ENCODE measurements around the gene OTUB1.

Gene OTUB1

DNA sequence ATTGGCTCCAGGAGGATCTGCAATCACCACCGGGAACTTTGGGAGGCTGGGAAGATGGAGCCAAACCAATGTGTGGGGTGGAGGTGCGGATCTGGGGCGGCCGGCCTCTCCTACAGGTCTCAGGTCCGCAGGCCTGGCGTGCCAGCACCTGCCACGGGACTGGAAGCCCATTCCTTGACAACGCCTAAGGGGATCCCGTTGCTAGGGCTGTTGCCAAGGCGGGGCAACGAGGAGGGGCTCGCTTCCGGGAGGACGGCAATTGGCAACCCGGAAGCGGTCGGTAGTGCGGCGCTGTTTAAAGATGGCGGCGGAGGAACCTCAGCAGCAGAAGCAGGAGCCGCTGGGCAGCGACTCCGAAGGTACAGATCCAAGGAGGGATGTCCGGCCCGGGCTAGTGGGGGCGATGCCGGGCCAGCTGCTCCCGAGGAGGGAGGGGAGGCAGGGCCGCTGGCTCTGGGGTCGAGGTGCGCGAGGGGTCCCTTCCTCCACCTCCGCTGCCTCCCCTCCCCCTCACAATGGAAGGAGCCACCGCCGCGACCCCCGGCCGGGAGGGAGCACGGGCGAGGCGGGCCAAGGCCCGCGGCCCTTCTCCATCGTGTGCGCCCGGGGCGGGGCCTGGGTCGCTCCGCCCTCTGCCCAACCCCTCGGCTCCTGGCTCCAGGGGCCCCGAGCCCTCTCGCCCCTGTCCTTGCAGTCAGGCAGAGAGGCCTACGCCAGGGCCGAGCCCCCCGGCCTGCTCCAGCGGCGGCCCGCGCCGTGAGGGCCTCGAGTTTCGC, at the start of gene OTUB1:
Gene OTUB1 (plus strand): TSS at position 283 of the 776 bp plus-strand sequence. CDS start 19 bp downstream, at position 302.
- no peak for TF ChIP-seq CTCF (IDR thresholded peaks at IDR 0.05; ENCODE audit: low read length, missing control alignments)
- H3K4me3 ChIP-seq (replicated peaks; ENCODE audit: low read depth, low read length): peak within 1 kb of the TSS; percentile 89
- peak; percentile 89 for DNase-seq (ENCODE audit: low read depth)

DNA sequence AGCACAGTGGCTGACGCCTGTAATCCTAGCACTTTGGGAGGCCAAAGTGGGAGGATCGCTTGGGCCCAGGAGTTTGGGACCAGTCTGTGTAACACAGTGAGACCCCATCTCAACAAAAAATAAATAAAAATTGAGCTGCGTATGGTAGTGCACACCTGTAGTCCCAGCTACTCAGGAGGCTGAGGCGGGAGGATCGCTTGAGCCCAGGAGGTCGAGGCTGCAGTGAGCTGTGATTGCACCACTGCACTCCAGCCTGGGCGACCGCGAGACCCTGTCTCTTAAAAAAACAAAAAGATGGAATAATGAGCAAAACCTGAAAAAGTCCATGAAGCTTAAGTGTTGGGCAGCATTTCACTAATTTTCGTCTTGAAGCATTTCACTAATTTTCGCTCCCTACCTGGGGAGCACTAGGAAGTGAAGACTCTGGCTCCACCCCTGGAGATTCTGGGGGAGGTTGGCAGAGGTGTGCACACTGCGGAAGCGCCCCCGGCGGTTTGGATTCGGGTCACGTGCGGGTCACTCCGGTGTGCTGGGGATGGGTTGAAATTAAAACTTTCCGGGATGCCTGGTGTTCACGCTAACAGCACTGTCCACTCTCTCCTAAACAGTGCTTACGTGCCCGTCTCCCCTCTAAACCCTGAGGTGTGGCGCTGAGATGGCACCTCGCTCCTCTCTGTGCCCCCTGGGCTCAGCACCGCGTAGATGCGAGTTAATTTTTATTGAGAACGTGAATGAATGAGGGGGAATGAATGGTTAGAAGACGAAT, 48.3 kb upstream of the OTUB1 start:
- no peak for DNase-seq (ENCODE audit: low read depth)
- TF ChIP-seq CTCF (IDR thresholded peaks at IDR 0.05; ENCODE audit: low read length, missing control alignments): no peak
- H3K4me3 ChIP-seq (replicated peaks; ENCODE audit: low read depth, low read length): peak overlapping the region; percentile 89

DNA sequence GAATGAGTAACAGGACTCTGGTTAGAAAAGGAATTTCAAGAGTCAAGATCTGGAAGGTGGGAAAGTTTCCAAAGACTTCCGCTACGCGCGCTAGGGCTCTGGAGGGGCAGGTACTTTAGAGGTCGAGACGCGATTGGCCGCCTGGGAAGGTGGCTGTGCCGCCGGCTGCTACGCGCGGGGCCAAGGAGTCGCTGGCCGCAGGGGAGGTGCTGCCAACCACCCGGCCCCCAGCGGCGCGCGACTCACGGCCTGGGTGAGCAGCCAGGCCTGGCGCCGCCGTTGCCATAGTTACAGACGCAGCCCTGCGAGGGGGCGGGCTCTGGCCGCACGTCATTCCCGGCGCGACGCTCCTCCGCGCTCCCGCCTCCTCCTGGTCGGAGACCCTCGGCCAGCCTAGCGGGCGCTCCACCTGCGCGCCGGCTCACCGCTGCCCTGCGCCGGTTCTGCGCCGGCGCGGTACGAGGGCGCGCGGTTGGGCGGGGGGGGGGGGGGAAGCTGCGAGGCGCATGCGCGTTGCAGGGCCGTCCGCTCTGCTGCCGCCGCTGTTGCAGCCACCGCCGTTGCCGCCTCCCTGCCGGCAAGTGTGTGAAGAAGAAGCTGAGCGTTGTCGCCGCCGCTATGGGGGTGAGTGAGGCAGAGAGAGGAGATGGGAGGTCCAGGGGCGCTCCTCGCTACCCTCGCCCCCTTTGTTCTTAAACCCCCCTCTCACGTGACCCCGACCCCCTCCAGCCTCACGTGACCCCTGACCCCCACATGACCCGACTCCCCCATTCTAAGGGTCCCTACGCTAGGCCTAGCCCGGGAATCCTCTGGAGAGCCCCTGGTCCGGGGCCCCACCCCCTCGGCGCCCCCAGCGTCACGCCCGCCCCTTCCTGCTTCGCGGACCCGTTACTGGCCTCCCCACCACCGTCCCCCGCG, 47.5 kb upstream of the OTUB1 start, which contains the start of gene NAA40:
Gene NAA40 (plus strand): TSS at position 524 of the 918 bp plus-strand sequence. CDS start 95 bp downstream, at position 619.
- H3K4me3 ChIP-seq (replicated peaks; ENCODE audit: low read depth, low read length): peak within 1 kb of the TSS; percentile 89
- DNase-seq (ENCODE audit: low read depth): peak; percentile 95
- TF ChIP-seq CTCF (IDR thresholded peaks at IDR 0.05; ENCODE audit: low read length, missing control alignments): no peak

GRCh38 chr11:63939397-63939891, 46.8 kb upstream of the OTUB1 start:
- peak; percentile 4 for TF ChIP-seq CTCF (IDR thresholded peaks at IDR 0.05; ENCODE audit: low read length, missing control alignments)
- peak; percentile 37 for DNase-seq (ENCODE audit: low read depth)
- peak overlapping the region; percentile 89 for H3K4me3 ChIP-seq (replicated peaks; ENCODE audit: low read depth, low read length)

- DNase-seq (ENCODE audit: low read depth): no peak
- no peak for TF ChIP-seq CTCF (IDR thresholded peaks at IDR 0.05; ENCODE audit: low read length, missing control alignments)
- no peak overlapping the region for H3K4me3 ChIP-seq (replicated peaks; ENCODE audit: low read depth, low read length)
Measured at GRCh38 chr11:63940786-63941185, 45.5 kb upstream of the OTUB1 start.

GRCh38 chr11:63941901-63942300, 44.3 kb upstream of the OTUB1 start:
- DNase-seq (ENCODE audit: low read depth): no peak
- TF ChIP-seq CTCF (IDR thresholded peaks at IDR 0.05; ENCODE audit: low read length, missing control alignments): no peak
- no peak overlapping the region for H3K4me3 ChIP-seq (replicated peaks; ENCODE audit: low read depth, low read length)
